ENCODE data around the gene BRWD1. TPM values are rescaled to one million over a fixed set of nuclear protein-coding genes. Genes with fewer than 3 reads are reported as not detected.

The BRWD1 gene
- total RNA-seq (2022) (37.1 and 42.2 TPM in 2 replicates), Bru-seq, nascent RNA (percentile 92 among the genes with signal in this experiment), BruChase-seq, experiment 1, labeled RNA remaining after a 2-hour chase (percentile 93 among the genes with signal in this experiment), BruChase-seq, experiment 2, labeled RNA remaining after a 6-hour chase (percentile 87 among the genes with signal in this experiment)
- long read RNA-seq, transcript BRWD1-202 (5 exons, 2,495 nt), result major isoform, 37 of 45 reads
- long read RNA-seq, partial matches to known transcripts, result 2 of 45 reads
- long read RNA-seq, other reads (novel, unspliced or antisense), result 6 of 45 reads

- Mint-ChIP-seq H3K4me1 (ENCODE audit: low read depth, unreplicated experiment) (peaks cover 21% of the 10 kb centered on the region), H3K27me3 (ENCODE audit: insufficient read depth, unreplicated experiment) (no peaks in the 10 kb centered on the region), H3K9me3 (ENCODE audit: unreplicated experiment) (no peaks in the 10 kb centered on the region), H3K4me3 (ENCODE audit: unreplicated experiment) (peak within 1 kb of the TSS; percentile 97), H3K27ac (ENCODE audit: unreplicated experiment) (peak within 1 kb of the TSS; percentile 89), H3K36me3 (ENCODE audit: insufficient read depth, unreplicated experiment) (peaks cover 50% of the 10 kb centered on the region)
- Histone ChIP-seq H3K4me1 (peaks cover 26% of the 10 kb centered on the region), H3K9me3 (no peaks in the 10 kb centered on the region), H3K4me3 (ENCODE audit: low read depth, low read length) (peak within 1 kb of the TSS; percentile 86), H3K36me3 (ENCODE audit: control insufficient read depth, insufficient read depth, low read length) (no peaks in the 10 kb centered on the region), H3K27me3 (replicated peaks; ENCODE audit: control insufficient read depth, insufficient read depth, low read length) (no peaks in the 10 kb centered on the region)
- intact Hi-C loops (cut with micrococcal nuclease; ENCODE audit: unreplicated experiment), result loop anchor here (1.0 to 10.0 kb wide), 3 partner anchors 36 to 131 kb away; partner anchors contain the start of genes HMGN1 and LCA5L
- CTCF ChIA-PET, result no interaction called here
- peak; percentile 90 to 92 for DNase-seq
- no TSS peak for BruUV-seq (replicated peaks)
- peak; percentile 28 to 29 for TF ChIP-seq CTCF (IDR thresholded peaks at IDR 0.05; ENCODE audit: insufficient read depth in 1 of 2, low read depth in 1 of 2, low read length in 1 of 2, severe bottlenecking in 1 of 2, unreplicated experiment in 1 of 2)
- POLR2A ChIA-PET, result interaction anchor here (0.6 to 1.4 kb wide), 4 partner anchors 16 to 74 kb away, joined by 3 to 9 read pairs (median 6); no protein-coding TSS in a partner anchor
Observed at GRCh38 chr21:39313571-39314142, at the start of gene BRWD1. Gene BRWD1, minus strand, starts transcription at chr21:39313632. Its CDS starts 141 bp downstream, at chr21:39313491.

- no peaks in the 10 kb centered on the region for H3K36me3 ChIP-seq (ENCODE audit: control insufficient read depth, insufficient read depth, low read length)
- H3K9me3 Mint-ChIP-seq (ENCODE audit: unreplicated experiment), result no peaks in the 10 kb centered on the region
- no peak overlapping the region for H3K4me3 ChIP-seq (ENCODE audit: low read depth, low read length)
- H3K4me3 Mint-ChIP-seq (ENCODE audit: unreplicated experiment), result no peak overlapping the region
- no peaks in the 10 kb centered on the region for H3K4me1 Mint-ChIP-seq (ENCODE audit: low read depth, unreplicated experiment)
- BruUV-seq (replicated peaks), result no TSS peak
- TF ChIP-seq CTCF (IDR thresholded peaks at IDR 0.05; ENCODE audit: insufficient read depth in 1 of 2, low read depth in 1 of 2, low read length in 1 of 2, severe bottlenecking in 1 of 2, unreplicated experiment in 1 of 2), result no peak
- no peaks in the 10 kb centered on the region for H3K4me1 ChIP-seq
- no peaks in the 10 kb centered on the region for H3K9me3 ChIP-seq
- H3K27me3 ChIP-seq (replicated peaks; ENCODE audit: control insufficient read depth, insufficient read depth, low read length), result no peaks in the 10 kb centered on the region
- POLR2A ChIA-PET, result no interaction called here
- H3K27ac Mint-ChIP-seq (ENCODE audit: unreplicated experiment), result no peak overlapping the region
- intact Hi-C loops (cut with micrococcal nuclease; ENCODE audit: unreplicated experiment), result no loop called here
- peaks cover 2% of the 10 kb centered on the region for H3K27me3 Mint-ChIP-seq (ENCODE audit: insufficient read depth, unreplicated experiment)
- H3K36me3 Mint-ChIP-seq (ENCODE audit: insufficient read depth, unreplicated experiment), result no peaks in the 10 kb centered on the region
- DNase-seq, result no peak
- CTCF ChIA-PET, result interaction anchor here (1.0 kb wide), 1 partner anchor 11 kb away, joined by 5 read pairs; no protein-coding TSS in a partner anchor
Observed at GRCh38 chr21:39362733-39363132, 49.3 kb upstream of the BRWD1 start.

DNA sequence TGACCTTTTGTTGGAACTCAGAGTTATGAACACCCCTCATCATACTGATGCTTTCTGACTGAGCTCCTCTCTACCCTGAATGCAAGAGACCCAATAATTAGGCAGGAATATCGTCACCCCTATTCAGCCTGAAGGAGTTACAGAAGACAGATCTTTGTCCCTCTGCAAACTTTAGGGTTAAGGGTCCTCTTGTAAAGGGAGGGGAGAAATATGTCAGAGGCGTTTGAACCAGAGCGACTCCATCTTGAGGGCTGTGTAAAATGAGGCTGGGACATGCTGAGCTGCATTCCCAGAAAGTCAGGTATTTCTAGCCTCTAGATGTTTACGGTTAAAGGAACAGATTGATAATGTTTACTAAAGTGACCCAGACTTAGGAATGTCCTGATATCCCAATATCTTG is 46.0 kb upstream of the BRWD1 start:
- CTCF ChIA-PET, result no interaction called here
- DNase-seq, result no peak
- H3K27ac Mint-ChIP-seq (ENCODE audit: unreplicated experiment), result no peak overlapping the region
- Histone ChIP-seq H3K4me3 (ENCODE audit: low read depth, low read length) (no peak overlapping the region), H3K36me3 (ENCODE audit: control insufficient read depth, insufficient read depth, low read length) (no peaks in the 10 kb centered on the region), H3K9me3 (no peaks in the 10 kb centered on the region), H3K4me1 (no peaks in the 10 kb centered on the region), H3K27me3 (replicated peaks; ENCODE audit: control insufficient read depth, insufficient read depth, low read length) (no peaks in the 10 kb centered on the region)
- no peaks in the 10 kb centered on the region for H3K9me3 Mint-ChIP-seq (ENCODE audit: unreplicated experiment)
- BruUV-seq (replicated peaks), result no TSS peak
- no peaks in the 10 kb centered on the region for H3K36me3 Mint-ChIP-seq (ENCODE audit: insufficient read depth, unreplicated experiment)
- H3K4me1 Mint-ChIP-seq (ENCODE audit: low read depth, unreplicated experiment), result no peaks in the 10 kb centered on the region
- POLR2A ChIA-PET, result no interaction called here
- H3K4me3 Mint-ChIP-seq (ENCODE audit: unreplicated experiment), result no peak overlapping the region
- no peak for TF ChIP-seq CTCF (IDR thresholded peaks at IDR 0.05; ENCODE audit: insufficient read depth in 1 of 2, low read depth in 1 of 2, low read length in 1 of 2, severe bottlenecking in 1 of 2, unreplicated experiment in 1 of 2)
- intact Hi-C loops (cut with micrococcal nuclease; ENCODE audit: unreplicated experiment), result no loop called here
- peaks cover 2% of the 10 kb centered on the region for H3K27me3 Mint-ChIP-seq (ENCODE audit: insufficient read depth, unreplicated experiment)

Data from Caco-2 (cell line).